Suppressor macrophage (primary cell): ENCODE data around the gene AKT3.

ENCODE experiments used
- DNase-seq, 4 experiments: peaks; one replicate each; pipeline ENCODE4 v3.0.0-alpha.2; 2020 to 2022

AKT3 gene

DNA sequence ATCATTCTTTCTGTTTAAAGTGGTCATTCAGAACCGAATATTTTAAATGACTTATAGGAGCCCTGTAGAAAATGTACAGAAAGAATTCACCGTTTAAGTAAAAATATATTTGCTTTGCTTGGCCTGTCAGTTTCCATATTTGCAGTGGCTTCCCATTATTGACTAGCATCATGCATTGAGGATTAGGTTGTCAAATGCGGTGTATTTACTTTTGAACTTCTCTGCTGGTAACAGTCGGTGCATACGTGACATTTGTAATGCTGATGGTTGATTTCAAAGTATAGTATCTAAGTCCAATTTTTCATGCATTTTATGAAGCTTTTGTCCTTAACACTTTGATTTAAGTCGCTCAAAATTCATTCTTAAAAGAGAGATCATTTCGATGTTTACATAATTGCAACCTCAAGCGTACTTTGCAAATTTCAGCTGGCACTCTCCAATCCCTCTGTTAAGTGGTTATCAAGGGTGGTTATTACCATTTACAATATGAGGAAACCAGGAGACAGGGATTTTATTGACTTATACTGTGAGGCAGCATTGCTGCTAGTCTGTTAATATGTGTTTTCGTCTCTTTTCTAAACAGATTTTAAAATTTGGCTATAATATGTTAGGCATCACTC is 392.6 kb downstream of the AKT3 start:
- no peak for DNase-seq

DNA sequence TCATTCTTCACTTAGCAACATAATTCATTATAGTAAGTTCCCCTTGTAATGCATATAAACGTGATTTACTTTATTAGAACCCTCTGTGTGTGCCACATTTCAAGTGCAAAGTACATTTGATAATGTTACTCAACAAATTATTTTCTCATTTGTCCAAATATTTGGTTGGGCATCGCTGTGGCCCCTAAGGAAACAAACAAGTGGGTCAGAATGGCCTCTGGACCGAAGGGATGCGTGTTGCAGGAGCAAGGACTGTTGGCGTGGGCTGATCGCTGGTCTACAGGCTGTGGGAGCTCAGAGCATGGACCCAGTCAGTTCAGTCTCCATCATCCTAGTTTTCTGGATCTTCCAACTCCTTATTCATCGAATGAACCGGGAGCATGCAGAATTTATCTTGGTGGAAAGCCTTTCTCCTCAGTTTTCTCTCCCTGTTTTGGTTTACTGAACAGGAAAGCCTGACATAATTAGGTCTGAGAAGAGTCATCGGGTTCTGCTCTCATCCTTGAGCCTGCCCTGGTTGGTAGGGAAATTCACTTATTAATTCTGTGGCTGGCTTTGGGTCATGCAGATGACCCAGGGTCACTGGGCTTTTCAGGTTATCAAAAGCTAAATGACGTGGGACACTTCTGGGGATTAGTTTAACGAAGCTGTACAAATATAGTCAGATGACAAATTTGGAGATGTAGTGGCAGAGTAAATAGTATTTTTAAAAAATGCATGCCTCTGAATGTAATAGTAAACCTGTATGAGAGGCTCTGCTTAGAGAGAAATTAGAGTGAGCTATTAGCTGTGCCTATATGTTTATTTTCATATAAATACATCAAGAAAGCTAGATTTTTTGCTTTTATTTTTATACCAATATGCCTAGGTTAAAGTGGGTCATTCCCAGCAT is 394.0 kb downstream of the AKT3 start:
- DNase-seq: no peak

DNA sequence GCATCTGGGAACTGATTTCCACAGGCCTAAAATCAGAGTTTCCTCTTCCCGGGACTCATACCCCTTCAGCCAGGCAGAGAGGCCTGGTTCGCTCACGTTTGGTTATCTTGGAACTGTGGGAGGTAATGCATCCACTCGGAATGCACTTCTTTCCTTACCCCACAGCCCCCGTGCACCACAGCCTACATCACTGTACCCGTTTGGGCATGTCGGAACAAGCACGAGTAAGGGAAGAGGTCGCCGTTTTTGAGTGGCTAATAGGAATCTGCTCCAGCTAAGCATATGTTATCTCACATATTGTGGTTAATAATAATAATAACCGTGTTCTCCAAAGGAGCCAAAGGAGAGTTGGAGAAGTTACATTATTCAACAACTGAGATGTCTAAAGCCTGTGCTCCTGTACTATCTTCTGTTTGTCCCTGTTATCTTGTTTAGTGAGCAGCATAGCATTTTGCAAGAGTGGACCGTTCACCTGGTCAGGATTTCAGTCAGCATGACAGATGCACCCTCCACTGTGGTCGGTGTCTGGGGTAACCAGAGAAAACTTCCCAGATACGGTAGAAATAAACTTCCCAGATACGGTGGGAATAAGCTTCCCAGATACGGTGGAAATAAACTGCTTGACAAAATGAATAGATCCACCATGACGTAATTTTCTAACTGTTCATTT is 395.6 kb downstream of the AKT3 start:
- no peak for DNase-seq

DNA sequence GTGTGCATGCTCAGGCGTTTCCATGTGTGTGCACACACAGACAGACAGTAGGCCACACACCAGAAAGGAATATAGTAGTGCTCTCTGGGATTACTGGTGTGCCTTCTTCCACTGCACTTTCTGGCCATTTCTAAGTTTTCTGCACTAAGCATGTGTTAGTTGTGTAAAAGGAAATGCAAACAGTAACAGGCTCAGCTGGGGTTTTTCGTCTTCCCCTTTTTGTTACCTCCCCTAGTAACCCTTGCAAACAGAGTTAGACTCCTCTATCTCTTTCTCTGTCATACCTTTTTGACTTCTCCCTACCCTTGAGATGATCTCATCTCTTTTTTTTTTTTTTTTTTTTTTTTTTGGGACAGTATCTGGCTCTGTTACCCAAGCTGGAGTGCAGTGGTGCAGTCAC is 398.0 kb downstream of the AKT3 start:
- DNase-seq: peak; percentile 45 to 66 (median 61)

DNA sequence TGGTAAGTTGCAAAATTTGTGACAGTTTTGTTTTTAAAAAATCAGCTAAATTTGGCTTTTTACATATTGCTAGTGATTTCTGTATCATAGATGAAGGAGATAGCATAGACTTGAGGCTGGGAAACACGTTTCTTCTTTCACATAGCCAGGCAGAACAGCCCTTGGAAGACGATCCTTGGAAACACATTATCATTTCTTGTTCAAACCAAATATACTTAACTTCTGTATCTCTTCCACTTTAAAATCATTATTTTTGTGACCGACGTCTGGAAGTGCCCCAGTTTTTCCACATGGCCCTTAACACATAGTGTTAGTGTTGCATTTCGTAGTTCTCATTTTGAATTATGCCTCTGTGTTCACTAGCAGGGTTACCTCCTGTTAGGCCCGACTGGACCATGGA is 400.7 kb downstream of the AKT3 start:
- no peak for DNase-seq

DNA sequence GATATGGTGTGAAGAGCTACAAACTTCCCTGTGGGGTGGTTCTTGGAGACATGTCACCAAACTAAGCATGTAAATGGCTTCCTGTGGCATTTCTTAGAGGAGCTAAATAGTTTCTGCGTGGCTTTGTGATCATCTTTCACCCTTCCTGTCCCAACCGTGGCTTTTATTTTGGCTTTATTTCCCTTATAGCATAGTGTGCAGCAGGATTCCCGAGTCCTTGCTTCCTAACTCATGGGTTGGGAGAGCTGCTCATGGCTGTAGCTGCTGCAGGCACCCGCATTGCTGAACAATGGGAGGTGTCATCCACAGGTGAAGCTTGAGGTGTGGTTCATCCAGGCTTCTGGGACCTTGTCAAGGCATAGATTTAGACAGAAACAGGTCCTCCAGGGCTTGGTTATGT is 402.2 kb downstream of the AKT3 start:
- no peak for DNase-seq

DNA sequence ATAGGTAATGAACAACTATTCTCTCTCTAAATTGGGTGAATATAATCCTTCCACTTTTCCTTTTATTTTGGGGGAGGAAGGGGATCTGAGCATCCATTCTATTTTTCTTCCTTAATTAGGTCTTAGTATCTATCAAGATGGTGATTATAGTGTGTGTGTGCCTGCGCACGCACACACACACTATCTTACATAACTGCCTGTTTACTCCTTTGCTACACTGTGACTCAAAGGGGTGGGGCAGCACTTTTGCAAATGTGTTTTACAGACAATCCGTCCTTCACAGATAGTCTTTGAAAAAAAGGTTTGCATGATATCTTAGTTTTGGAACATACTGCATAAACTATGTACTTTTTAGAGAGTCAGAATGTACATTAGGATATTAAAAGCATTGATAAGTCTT is 402.7 kb downstream of the AKT3 start:
- peak; percentile 16 to 52 (median 43) for DNase-seq

DNA sequence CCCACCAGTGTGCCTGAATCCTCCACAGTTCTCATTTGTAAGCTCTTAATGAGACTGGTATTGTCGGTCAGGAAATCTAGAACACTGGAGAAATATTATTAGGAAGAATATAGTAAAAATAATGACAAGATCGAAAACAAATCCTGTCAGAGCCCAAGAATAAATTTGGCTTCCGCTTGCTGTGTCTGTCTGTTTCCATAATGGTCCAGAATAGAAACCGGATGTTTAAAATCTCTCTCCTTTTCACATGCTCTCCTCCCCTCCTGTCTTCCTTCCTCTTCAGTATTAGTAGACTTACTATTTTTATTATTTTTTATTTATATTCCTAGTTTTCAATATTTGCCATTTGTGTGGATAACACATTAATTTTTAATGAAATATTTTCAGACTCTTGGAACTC is 406.5 kb downstream of the AKT3 start:
- DNase-seq: peak in 2 of 4 experiments; percentile 15 to 17

DNA sequence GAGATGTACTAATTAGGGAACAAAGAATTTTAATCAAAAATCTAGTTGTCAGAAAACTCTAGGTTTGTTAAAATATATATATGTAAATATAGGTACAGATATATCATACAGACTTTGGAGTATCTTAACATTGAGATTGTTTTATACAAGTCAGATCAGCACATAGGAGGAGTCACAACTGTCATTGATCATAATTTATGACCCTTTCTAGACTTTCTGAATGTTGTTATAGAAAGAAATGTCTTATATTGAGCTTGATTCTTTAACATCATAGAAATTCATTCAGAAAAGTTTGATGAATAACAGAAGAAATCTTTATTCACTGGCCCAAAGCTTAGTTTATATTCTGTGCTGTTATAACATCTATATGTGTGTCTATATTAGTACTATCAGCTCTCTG is 408.4 kb downstream of the AKT3 start:
- no peak for DNase-seq

DNA sequence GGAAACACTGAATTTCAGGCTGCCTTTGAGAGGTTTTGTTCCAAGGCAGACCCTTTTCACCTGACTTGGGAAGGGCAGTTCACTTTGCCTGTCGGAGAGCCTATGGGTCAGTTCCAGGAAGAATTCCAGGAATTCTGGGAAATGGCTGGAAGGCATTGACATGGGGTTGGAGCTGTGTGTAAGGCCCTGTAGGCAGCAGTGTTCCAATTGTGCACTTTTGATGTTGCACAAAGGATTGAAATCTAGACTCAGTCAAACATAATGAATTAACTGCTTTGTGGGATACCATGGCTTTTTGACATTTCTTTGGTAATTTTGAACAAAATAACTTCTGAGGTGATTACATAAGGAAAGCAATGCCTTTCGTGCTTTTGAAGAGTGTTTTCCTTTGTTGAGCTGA is 409.6 kb downstream of the AKT3 start:
- DNase-seq: no peak

DNA sequence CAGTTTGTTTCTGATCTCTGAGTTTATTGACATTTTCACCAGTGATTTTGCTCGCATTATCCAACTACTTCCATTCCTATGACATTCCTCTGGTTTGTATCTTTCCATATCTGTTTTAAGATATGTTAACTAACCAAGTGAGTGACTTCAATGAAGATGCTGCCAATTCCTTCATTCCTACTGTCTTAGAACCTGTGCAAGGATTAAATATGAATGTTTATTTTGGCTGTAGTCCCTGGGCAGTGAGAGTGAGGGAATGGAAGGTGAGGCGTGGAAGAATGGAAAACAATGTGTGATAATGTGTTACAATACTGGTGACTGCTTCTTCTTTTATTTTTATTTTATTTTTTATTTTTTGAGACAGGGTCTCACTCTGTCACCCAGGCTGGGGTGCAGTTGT is 411.2 kb downstream of the AKT3 start:
- DNase-seq: no peak
